GM19043 (cell line): Measurements from ENCODE around the gene OR1F1.

Experiments
- ATAC-seq: cut with Tn5 transposase; IDR thresholded peaks from one replicate; pipeline ENCODE4 v1.9.1; 2021; ENCODE audit warnings: low read depth; ENCODE audit not compliant: unreplicated experiment

Gene OR1F1

GRCh38 chr16:3243882-3244281 lies 55.9 kb downstream of the OR1F1 start:
- no peak for ATAC-seq

- no peak for ATAC-seq
These were observed 58.0 kb downstream of the OR1F1 start for GRCh38 chr16:3246002-3246401.

- no peak for ATAC-seq
These were observed 58.9 kb downstream of the OR1F1 start for GRCh38 chr16:3246876-3247275.

GRCh38 chr16:3248596-3248995 lies 60.6 kb downstream of the OR1F1 start:
- no peak for ATAC-seq

- no peak for ATAC-seq
These were observed 61.0 kb downstream of the OR1F1 start for GRCh38 chr16:3249020-3249419.

- no peak for ATAC-seq
These were observed 61.4 kb downstream of the OR1F1 start for GRCh38 chr16:3249451-3249850.

- ATAC-seq: no peak
These were observed 65.0 kb downstream of the OR1F1 start for GRCh38 chr16:3252967-3253366.

- ATAC-seq: no peak
These were observed 66.3 kb downstream of the OR1F1 start for GRCh38 chr16:3254309-3254708.
